Left lung (tissue), 10 donors: ENCODE measurements around the gene ACOX2. TPM values are rescaled to one million over a fixed set of nuclear protein-coding genes. Genes with fewer than 3 reads are reported as not detected.

Experiments used
- ATAC-seq: fragments of 200-7000 bp; cut with Tn5 transposase; one replicate; pipeline ENCODE4 v1.9.1; 2020; ENCODE audit warnings: moderate library complexity
- DNase-seq, 4 donors: peaks; one replicate each; pipeline ENCODE4 v3.0.0-alpha.2; 2013 to 2020
- H3K27ac ChIP-seq, 2 donors: fragments of 200-600 bp; sonication (generic) in 1 of 2; one replicate each; pipeline versions ENCODE4 v1.5.0 to v1.8.0; 2020 to 2021
- H3K27me3 ChIP-seq, 2 donors: fragments of 200-600 bp; sonication (generic) in 1 of 2; one replicate each; pipeline versions ENCODE4 v1.5.0 to v1.8.0; 2020 to 2021
- H3K36me3 ChIP-seq, 2 donors: fragments of 200-600 bp; sonication (generic) in 1 of 2; one replicate each; pipeline versions ENCODE4 v1.5.0 to v1.8.0; 2020 to 2021
- H3K4me1 ChIP-seq, 2 donors: fragments of 200-600 bp; one replicate each; pipeline ENCODE4 v1.8.0; 2021
- H3K4me3 ChIP-seq, 2 donors: fragments of 200-600 bp; sonication (generic) in 1 of 2; one replicate each; pipeline versions ENCODE4 v1.5.0 to v1.8.0; 2020 to 2021; ENCODE audit warnings: mild to moderate bottlenecking in 1 of 2
- H3K9me3 ChIP-seq, 2 donors: fragments of 200-600 bp; sonication (generic) in 1 of 2; one replicate each; pipeline versions ENCODE4 v1.5.0 to v1.8.0; 2020 to 2021
- intact Hi-C, 2 donors: fragments of 100-400 bp; cut with DNase I; formaldehyde crosslinking; loops; one replicate each; pipeline versions ENCODE4 v1.11.2 to v1.14.2; 2022
- polyA plus RNA-seq, 6 donors: library from polyadenylated mRNA; unstranded; fragments of 120-200 nt; gene quantifications; one replicate each; pipeline ENCODE4 v1.2.1, GENCODE V29; 2013; ENCODE audit not compliant: insufficient read length in 6 of 6
- total RNA-seq, 2 donors: library from RNA; stranded (reverse); fragmentation: NEBNext Ultra II Directional; extraction: Animal tissue kit (Norgen Biotek cat#: 25700); gene quantifications; one replicate each; pipeline ENCODE4 v1.2.1, GENCODE V29; 2021
- TF ChIP-seq, protein P1 (sequence below), 2 donors: fragments of 200-600 bp; sonication (generic) in 1 of 2; IDR thresholded peaks; one replicate each; pipeline versions ENCODE4 v1.5.0 to v1.8.0; 2021; ENCODE audit warnings: antibody characterized with exemption in 2 of 2
- donor health status: DM: no; HTN: yes; CAD: no.
- donor health status: DM: no; HTN: no; CAD: no.

Gene ACOX2
- total and polyA plus RNA-seq, 8 donors: 9.8 to 58.1 (median 42.8) TPM

DNA sequence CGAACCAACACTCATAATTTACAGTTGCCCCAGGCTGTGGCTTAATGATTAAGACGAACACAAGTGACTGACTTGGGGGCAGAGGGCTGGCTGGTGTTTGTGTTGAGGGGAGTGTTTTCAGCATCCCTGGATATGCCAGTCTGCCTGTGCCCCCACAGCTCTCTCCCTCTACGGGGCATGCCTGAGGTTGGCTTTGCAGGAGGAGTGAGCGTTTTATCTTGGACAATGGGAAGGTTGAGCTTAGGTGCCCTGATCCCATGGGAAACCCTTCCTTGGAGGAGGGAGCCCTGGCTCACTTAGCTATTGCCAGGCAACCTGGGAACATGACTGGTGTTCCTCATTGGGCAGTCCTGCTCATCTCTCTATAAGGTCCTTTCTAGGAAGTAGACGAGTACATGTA lies 22.6 kb upstream of the ACOX2 start:
- DNase-seq (no peak), ATAC-seq (no peak)
- Histone ChIP-seq H3K4me1 (no peaks in the 10 kb centered on the region), H3K36me3 (peaks cover 0 to 18% of the 10 kb centered on the region in 2 donors), H3K9me3 (no peaks in the 10 kb centered on the region), H3K27me3 (no peaks in the 10 kb centered on the region), H3K27ac (no peak overlapping the region), H3K4me3 (no peak overlapping the region)
- intact Hi-C loops: no loop called here
- TF ChIP-seq, protein P1, sequence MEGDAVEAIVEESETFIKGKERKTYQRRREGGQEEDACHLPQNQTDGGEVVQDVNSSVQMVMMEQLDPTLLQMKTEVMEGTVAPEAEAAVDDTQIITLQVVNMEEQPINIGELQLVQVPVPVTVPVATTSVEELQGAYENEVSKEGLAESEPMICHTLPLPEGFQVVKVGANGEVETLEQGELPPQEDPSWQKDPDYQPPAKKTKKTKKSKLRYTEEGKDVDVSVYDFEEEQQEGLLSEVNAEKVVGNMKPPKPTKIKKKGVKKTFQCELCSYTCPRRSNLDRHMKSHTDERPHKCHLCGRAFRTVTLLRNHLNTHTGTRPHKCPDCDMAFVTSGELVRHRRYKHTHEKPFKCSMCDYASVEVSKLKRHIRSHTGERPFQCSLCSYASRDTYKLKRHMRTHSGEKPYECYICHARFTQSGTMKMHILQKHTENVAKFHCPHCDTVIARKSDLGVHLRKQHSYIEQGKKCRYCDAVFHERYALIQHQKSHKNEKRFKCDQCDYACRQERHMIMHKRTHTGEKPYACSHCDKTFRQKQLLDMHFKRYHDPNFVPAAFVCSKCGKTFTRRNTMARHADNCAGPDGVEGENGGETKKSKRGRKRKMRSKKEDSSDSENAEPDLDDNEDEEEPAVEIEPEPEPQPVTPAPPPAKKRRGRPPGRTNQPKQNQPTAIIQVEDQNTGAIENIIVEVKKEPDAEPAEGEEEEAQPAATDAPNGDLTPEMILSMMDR (IDR thresholded peaks at IDR 0.05): no peak

DNA sequence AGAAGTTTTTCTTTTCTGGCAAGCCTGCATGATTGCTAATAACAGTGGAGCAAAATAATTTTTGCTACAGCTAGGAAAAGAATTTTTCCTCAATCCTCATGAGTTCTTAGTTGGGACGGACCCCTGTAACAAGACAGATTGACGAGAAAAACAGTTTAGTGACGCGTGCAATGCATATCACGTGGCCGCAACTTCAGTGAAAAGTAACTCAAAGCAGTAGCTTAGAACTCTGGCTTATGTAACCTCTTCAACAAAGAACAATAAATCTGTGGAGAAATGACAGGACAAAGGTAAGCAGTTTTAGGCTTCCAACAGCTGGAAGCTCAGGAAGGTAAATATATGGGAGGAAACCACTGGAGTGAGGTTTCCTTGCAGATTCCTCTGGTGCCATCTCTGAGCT lies 20.5 kb upstream of the ACOX2 start:
- H3K27ac ChIP-seq: no peak overlapping the region

DNA sequence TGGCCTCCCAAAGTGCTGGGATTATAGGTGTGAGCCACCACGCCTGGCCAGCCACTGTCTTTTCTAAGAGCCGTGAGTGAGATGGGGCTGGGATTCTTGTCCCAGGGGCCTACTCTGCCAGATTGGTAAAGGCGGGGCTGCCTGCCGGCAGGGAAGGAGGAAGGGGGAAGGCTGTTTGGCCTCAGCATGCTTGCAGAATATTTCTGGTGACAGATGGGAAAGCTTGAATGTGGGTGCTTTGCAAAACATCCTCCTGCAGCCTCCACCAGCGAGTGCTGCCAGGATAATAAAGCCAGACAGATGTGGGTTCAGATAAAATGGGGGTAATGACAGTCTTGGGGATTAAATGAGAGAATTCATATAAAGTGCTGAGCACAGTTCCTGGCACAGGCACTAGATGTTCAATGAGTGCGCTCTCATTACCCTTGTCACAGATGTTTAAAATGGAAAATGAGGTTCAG lies 19.8 kb upstream of the ACOX2 start:
- H3K9me3 ChIP-seq: peaks cover 0 to 2% of the 10 kb centered on the region in 2 donors
- DNase-seq (no peak), ATAC-seq (no peak)
- TF ChIP-seq, protein P1 (IDR thresholded peaks at IDR 0.05): no peak
- intact Hi-C loops: no loop called here
- H3K4me1 ChIP-seq: no peaks in the 10 kb centered on the region
- H3K27me3 ChIP-seq: no peaks in the 10 kb centered on the region
- H3K4me3 ChIP-seq: no peak overlapping the region
- H3K27ac ChIP-seq: no peak overlapping the region
- H3K36me3 ChIP-seq: peaks cover 0 to 3% of the 10 kb centered on the region in 2 donors

More for the DNA sequence above, 20.5 kb upstream of the ACOX2 start:
- Histone ChIP-seq H3K4me3 (no peak overlapping the region), H3K36me3 (peaks cover 0 to 5% of the 10 kb centered on the region in 2 donors), H3K9me3 (no peaks in the 10 kb centered on the region), H3K27me3 (no peaks in the 10 kb centered on the region), H3K4me1 (no peaks in the 10 kb centered on the region)
- DNase-seq (no peak), ATAC-seq (no peak)
- intact Hi-C loops: no loop called here
- TF ChIP-seq, protein P1 (IDR thresholded peaks at IDR 0.05): no peak

DNA sequence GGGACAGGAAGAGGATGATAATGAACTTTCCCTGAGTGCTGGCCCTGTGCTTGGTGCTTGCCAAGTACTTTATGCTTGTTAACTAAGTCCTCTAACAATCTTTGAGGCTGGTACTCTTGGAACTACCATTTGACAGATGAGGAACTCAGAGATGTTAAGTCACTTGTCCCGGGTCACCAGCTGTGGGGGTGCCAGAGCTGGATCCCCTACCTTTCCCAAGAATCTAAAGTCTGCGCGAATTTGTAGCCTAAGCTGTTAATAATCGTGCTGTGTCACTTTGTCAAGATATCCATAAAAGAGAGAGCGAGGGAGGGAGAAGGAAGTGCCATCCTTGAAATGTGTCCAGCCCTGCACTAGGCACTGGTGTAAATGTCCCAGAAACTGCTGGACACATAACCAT lies 19.0 kb upstream of the ACOX2 start:
- Histone ChIP-seq H3K4me1 (no peaks in the 10 kb centered on the region), H3K9me3 (peaks cover 0 to 5% of the 10 kb centered on the region in 2 donors), H3K27me3 (no peaks in the 10 kb centered on the region), H3K27ac (no peak overlapping the region), H3K36me3 (no peaks in the 10 kb centered on the region), H3K4me3 (no peak overlapping the region)
- TF ChIP-seq, protein P1 (IDR thresholded peaks at IDR 0.05): no peak
- no peak for DNase-seq
- no peak for ATAC-seq
- intact Hi-C loops: no loop called here

DNA sequence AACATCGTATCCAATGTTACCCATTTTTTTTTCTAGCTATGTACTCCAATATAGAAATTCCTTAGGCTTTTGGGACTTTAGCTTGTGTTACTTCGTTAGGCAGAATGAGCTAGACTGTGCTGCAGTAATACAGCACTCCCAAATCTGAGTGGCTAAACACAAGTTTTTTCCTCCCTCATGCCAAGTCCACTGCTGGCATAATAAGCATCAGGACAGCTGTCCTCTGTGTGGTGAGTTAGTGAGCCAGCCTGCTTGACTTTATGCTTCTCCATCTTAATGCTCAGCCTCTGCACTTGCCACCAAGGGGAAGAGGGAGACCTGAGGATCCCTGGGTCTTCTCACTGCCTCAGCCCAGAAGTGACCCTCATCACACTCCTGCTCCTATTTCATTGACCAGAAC lies 18.2 kb upstream of the ACOX2 start:
- H3K27ac ChIP-seq: no peak overlapping the region
- no peak for ATAC-seq

More for the DNA sequence above, 18.2 kb upstream of the ACOX2 start:
- intact Hi-C loops: no loop called here
- H3K4me1 ChIP-seq: no peaks in the 10 kb centered on the region
- TF ChIP-seq, protein P1 (IDR thresholded peaks at IDR 0.05): no peak
- H3K4me3 ChIP-seq: no peak overlapping the region
- no peaks in the 10 kb centered on the region for H3K36me3 ChIP-seq
- DNase-seq: no peak
- H3K9me3 ChIP-seq: peaks cover 0 to 5% of the 10 kb centered on the region in 2 donors
- no peaks in the 10 kb centered on the region for H3K27me3 ChIP-seq
